COLO829 (cell line): Measurements from ENCODE around the gene PDE1A.
"Not testable (repeated sequence)": the region's sequence is repeated elsewhere in the genome, so short reads cannot be mapped to it uniquely, and the experiment has no call there.

Source experiments
- DNase-seq: peaks from one replicate; pipeline ENCODE4 v3.0.0; 2012; ENCODE audit warnings: low spot score

PDE1A gene

DNA sequence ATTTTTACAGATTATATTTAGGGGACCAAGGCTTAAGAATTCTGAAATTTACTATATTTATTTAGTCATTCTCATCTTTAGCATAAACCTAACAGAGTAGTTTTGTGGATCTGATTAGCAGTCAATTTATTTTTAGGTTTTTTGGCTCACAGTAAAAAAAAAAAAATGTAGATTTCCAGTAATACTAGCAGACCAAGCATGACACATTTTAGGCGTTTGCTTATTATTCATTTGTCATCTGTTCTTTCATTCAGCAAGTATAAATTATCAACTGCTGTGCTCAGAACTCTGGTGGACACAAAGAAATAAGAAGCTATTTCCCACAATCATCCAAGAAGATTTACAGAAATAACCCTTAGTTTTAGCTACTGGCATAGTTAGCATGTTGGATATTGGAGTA, 20.6 kb downstream of the PDE1A start:
- DNase-seq, result no peak

DNA sequence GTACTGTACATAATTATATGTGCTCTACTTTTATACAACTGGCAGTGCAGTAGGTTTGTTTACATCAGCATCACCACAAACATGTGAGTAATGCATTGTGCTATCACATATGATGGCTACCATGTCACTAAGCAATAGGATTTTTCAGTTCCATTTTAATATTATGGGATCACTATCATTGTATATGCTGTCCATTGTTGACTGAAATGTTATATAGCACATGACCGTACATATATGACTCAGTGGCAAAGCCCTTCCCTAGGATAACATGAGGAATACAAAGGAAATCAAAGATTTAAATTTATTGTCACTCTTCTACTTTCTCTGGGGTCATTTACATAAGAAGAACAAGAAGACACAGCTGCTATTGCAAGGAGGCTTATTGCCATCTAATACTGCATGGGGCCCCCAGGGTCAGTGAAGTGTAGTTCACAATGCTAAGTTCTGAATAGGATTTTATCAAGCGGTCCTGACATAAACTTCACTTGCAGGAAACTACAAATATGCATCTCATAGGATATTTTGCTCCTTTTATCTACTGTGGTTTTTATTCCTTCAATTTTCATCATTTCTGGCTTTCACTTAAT, 21.8 kb downstream of the PDE1A start:
- DNase-seq, result no peak

DNA sequence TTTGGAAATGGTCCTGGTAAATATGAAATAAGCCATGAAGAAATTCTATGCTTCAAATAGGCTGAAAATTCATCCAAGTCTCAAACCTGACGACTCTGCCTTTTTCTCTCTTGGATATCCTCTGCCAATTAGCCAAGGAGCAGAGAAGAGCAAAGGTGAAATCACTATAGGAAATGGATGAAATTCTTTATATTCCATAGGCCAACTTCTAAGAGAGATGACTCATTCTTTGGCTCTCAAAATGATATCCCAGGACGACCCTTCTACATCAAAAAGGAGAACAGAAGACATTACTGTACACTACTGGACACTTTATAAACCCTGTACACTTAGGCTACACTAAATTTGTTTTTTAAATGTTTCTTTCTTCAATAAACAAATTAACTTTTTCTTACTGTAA, 22.7 kb downstream of the PDE1A start:
- DNase-seq, result peak; percentile 37

DNA sequence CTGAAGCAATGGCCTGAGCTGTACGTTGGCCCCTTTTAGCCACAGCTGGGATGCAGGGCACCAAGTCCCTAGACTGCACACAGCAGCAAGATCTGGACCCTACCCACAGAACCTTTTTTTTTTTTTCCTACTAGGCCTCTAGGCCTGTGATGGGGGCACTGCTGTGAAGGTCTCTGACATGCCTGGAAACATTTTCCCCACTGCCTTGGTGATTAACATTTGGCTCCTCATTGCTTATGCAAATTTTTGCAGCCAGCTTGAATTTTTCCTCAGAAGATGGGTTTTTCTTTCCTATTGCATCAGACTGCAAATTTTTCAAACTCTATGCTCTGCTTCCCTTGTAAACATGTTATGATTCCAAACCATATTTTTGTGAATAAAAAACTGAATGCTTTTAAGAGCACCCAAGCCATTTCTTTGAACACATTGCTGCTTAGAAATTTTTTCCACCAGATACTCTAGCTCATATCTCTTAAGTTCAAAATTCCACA, 33.5 kb downstream of the PDE1A start:
- DNase-seq, result no peak

DNA sequence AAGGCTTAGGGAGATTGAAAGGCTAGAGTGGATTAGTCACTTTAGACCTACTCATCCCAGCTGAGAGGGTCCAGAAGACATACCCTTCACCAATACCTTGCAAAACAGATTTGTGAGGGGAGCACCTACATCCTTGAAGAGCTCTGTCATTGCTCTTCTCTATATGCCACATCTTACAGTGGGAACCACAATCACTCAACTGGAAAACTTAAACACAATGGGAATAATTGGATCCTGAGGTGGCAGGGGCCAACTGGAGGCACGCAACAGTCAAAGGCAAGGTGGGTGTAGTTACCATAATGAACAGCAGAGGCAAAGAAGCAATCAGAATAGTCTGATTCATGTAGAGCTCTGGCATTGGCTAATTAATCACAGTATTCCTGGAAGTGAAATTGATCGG, 35.4 kb downstream of the PDE1A start:
- no peak for DNase-seq

DNA sequence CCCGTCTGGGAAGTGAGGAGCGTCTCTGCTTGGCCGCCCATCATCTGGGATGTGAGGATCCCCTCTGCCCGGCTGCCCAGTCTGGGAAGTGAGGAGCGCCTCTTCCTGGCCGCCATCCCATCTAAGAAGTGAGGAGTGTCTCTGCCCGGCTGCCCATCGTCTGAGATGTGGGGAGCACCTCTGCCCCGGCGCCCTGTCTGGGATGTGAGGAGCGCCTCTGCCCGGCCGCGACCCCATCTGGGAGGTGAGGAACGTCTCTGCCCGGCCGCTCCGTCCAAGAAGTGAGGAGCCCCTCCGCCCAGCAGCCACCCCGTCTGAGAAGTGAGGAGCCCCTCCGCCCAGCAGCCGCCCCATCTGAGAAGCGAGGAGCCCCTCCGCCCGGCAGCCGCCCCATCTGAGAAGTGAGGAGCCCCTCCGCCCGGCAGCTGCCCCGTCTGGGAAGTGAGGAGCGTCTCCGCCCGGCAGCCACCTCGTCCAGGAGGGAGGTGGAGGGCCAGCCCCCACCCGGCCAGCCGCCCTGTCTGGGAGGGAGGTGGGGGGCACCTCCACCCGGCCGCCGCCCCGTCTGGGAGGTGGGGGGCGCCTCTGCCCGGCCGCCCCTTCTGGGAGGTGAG, 40.5 kb downstream of the PDE1A start:
- DNase-seq, result not testable (repeated sequence)

DNA sequence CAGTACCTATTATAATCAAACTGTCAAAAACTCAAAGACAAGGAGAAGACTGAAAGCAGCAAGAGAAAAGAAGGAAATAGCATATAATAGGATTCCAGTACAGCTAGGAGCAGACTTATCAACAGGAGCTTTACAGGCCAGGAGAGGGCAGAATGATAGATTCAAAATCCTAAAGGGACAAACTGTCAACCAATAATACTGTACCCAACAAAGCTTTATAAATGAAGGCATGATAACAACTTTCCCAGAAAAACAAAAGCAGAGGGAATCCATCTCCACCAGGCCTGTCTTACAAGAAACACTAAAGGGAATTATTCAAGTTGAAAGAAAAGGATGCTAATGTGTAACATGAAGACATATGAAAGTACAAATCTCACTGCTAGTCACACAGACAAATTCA, 42.0 kb downstream of the PDE1A start:
- DNase-seq, result no peak

DNA sequence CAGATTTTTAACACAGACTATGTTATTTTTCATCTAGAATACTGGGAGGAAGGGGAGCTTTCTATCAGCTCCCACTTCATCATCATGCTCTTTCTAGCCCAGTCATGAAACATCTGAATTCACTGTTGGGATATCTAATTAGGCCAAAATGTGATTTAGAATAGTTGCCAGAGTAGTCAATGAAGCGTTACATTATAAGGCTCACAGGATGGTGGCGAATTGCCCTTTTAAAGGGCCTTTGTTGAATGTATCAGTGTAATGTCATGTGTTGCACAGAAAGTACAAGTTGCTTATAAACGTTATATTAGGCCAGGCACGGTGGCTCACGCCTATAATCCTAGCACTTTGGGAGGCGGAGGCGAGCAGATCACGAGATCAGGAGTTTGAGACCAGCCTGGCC, 45.6 kb downstream of the PDE1A start:
- DNase-seq, result no peak

DNA sequence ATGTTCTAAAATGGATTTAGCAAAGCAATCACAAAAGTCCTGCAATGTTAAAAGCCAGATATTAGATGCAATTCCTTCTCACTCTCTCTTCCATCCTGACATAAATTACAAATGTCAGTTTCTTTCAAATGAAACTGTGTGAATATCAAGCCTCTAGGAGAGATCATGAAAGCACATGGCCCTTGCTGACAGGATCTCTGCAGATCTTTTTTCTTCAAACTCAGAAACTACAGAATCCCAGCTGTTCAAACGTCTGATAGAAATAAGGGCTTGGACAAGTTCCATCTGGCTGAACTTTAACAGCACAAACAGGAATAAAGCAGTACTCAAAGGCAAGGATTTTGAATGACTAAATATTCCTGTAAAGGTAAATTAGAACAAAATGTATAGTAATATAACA, 47.6 kb downstream of the PDE1A start:
- no peak for DNase-seq

DNA sequence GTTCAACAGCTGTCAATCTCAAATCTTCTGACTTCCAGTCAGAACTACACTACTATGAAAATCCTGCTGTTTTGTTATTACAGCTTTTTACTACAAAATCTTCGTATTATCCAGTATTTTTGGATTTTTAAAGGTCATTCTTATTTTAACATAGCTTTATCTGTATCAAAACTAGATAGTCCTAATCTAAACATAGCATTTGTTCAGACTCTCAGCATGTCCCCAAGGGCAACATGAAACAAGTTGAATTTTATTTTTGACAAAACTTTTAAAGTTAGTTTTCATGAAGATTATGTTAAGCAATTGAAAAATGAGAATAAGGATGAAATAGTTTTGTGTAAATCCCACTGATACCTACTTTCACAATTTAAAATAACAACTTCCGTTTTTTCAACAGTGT, 48.1 kb downstream of the PDE1A start:
- no peak for DNase-seq

DNA sequence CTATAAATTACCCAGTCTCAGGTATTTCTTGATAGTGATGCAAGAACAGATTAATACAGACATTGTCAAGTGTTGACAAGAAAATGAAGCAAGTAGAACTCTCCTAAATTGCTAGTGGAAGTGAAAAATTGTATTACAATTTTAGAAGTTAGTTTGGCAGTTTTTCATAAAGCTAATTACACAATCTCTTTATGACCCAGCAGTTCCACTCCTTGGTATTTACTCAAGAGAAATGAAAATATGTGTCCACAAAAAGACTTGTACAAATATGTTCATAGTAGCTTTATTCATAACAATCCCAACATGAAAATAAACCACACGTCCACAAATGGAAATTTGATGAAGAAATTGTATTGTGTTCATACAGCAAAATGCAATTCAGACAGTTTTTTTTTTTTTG, 49.4 kb downstream of the PDE1A start:
- no peak for DNase-seq

DNA sequence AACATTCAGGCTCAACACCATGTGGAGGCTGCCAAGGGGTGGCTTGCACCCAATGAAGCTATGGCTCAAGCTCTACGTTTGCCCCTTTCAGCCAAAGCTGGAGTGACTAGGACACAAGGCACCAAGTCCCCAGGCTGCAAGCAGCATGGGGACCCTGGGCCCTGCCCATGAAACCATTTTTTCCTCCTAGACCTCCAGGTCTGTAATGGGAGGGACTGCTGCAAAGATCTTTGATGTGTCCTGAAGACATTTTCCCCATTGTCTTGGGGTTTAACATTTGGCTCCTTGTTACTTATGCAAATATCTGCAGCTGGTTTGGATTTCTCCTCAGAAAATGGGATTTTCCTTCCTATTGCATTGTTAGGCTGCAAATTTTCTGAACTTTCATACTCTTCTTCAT, 51.0 kb downstream of the PDE1A start:
- DNase-seq, result no peak

DNA sequence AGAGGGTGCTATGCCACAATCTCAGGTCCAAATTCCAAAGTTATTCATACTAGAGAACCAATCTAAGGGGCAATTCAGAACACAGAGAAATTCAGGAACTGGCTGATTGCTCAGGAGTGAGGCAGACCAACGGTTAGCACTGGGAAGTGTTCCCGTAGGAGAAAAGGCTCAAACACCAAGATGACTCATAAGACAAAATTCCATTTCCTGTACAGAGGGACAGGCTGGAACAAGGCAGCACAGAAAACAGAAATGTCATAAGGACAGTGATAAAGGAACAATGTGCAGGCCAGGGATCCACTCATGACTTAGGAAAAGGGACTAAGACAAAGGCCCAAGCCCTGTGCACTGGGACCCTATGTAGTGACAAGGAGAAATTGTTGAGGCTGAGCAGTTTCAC, 54.2 kb downstream of the PDE1A start:
- peak; percentile 84 for DNase-seq

DNA sequence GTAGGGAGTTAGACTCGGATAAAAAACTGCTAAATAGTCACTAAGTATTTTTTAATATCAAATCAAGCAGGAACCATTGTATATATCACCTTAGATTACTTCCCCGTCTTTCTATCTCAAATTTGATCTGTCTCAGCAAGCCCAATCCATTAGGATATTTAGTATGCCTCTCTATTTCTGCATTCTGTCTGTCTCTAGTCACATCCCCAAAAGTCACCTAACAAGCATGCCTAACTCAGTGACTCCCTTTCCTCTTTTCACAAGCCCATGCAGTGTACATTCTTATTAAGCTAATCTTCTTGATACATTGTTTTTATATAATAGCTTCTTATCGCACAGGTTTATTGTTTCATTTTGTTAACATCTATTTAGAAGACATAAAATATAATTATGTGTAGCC, 57.8 kb downstream of the PDE1A start:
- no peak for DNase-seq

DNA sequence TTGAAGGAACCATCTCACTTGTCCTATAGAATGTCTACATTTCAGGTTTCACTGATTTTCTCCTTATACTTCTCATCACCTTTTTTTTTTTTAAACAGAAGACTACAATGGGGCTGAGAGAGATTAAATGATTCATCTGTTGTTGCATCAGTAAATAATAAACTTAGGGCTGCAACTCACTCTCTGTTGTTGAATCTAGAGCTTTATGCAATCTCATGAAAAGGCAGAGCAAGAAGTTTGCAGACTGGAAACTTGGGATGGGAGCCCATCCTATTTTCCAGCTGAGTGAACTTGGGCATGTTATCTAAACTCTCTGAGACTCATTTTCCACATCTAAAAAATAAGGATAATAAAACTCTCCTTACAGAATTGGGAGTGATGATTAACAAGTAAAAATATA, 58.4 kb downstream of the PDE1A start:
- DNase-seq, result no peak

DNA sequence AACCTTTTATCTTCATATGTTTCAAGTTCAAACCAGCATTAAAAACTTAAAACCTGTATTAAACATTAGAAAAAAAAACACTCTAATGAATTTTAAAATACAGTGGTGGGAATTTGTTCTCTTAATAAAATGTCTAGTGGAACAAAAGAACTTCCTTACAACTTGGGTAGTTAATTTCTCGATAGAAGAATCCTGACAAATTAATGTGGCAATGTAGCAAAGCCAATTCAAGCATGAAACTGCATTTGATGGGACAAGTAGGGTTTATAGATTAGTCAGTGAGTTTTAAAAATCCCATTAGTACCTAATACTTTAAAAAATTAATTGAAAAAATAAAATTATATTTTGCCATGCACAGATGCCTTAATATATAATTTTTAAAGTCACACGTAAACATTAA, 59.4 kb downstream of the PDE1A start:
- no peak for DNase-seq

DNA sequence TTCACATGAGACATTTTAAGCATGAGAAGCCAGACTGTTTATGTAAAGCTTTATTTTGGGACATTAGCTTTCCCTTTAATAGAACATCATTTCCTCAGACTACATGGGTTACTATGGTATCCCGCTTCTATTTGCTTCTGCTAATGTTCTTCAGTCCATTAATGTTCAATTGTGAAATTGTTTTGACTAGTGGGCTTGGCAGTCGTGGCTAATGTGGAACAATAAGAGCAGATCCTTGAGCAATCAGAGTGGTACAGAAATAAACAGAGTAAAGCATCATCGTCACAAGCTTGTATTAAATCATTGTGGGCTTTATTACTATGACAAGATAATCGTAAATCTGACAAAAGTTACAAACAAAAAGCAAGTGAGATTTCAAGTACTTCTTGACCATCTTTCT, 60.2 kb downstream of the PDE1A start:
- DNase-seq, result no peak

DNA sequence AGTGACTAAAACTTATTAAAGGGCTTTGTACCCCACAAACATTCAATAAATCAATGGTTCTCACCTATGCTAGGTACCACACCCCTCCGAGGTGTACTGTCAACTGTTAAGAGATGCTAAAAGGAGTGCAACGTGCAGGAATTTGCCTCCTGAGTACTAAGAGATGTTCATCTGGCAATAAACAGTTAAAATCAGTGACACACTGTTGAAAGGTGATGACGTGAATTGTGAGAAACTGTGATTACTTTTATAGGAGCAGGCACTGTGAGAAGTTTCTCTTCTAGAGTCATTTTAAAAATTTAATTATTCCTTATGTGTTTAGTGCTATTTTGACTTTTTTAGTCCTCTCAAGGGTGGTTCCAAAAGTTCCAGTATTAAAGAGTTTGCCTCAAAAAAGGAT, 61.0 kb downstream of the PDE1A start:
- no peak for DNase-seq

DNA sequence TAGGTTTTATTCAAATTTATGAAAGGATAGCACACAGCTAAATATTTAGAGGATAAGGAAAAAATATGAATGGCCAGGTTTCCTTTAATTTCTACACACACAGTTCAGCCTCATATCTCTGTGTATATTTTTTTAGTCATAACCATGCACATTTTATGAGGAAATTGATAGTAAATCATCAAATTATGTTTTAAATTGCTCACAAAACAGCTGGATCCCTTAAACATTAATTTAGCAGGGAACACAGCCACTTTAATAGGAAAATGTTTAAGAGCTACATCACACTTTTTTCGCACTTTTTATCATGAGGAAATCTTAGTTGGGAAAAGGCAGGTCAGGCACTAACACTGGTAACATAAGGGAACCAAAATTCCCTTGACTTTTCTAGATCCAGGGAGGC, 65.4 kb downstream of the PDE1A start:
- DNase-seq, result no peak

DNA sequence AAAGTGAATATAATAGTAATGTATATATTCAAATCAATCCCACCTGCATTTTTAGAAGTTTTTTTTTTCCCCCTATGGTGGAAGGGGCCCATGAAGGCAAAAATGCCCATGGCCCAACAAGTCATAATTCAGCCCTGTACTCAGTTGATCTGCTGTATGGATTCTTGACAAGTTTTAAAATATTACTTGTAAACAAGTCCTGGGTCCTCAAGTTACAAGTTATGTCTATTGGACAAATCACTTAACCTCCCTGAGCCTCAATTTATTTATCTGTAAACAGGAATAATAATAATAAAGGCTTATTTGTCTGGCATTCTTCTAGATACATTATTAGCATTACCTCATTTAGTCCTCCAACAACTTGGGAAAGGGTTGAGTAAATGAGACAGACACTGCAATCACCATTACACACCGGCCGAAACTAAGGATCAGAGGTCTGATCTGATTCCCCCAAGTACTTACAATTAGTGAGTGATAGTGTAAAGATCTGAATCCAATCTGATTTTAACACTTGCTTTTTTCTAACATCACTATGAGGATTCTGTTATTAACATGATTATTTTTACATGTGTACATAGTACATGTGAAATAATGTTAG, 66.1 kb downstream of the PDE1A start:
- DNase-seq, result no peak

DNA sequence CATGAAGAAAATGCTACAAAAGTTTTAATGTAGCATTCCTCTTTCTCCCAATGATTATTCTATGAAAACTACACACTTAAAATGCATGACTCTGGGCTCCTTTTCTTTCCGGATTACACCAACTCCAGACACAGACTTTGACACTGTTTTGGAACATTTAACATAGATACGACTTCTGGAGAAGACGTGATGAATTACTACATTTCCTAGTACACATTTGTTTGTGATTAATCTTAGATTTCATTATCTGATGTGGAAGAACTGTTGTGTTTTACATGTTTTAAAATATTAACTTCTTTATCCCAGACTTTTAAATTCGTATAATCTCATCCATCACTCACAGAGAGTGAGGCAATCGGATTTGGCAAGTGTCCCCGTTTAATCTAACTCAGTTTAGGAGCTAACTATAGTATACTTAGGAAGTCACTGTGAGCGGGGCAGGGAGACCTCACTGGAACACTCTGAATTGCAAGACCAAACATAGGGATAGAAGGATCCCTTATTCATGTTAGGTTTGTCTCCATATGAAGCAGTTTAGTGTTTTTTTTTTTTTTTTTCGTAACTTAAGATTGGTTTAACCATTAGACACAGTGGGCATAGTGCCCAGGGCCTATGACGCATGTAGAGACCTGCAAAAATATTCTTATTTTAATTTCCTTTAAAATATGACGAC, 66.7 kb downstream of the PDE1A start:
- no peak for DNase-seq

DNA sequence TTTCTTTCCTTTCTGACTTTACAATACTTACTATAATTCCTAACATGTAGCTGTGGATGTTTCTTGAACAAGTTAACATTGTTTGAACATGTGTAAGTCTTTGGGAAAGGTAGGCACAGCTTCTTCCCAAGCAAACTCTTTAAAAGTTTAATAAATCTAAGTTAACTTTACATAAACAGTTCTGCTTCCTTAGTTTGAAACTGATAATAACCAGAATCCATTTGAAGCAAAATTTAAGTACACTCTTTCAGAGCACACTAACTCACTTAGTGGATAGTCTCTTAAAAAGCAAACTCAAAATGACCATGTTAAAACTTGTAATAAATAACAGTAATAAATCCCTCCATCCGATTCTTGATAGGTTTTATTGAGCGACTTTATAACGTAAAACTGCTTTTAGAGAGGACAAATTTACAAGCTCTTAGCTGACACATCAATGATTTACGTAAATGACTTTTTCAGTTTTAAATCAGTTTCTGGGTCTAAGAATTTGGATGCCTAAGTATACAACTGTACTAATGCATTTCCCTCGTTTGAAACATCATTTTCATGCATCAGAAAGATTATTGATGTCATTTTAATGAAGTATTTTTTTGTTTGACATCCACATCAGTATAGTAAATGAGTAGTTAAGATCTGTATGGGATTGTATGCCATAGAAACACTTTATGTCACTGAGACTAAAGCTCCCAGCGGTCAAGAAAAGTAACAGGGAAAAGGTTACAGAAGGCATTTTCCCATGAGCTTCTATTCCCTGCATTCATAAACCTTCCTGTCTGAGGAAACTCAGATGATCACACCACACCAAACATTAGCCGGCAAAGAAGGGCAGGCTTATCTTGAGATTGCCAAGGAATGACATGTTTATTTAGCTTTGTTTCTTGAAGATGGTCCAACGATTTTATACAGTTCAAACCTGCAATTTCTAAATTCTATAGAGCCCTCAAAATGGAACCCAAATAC, 67.5 kb downstream of the PDE1A start:
- no peak for DNase-seq
